ENCODE results near the gene ARPC5.

ARPC5 gene

DNA sequence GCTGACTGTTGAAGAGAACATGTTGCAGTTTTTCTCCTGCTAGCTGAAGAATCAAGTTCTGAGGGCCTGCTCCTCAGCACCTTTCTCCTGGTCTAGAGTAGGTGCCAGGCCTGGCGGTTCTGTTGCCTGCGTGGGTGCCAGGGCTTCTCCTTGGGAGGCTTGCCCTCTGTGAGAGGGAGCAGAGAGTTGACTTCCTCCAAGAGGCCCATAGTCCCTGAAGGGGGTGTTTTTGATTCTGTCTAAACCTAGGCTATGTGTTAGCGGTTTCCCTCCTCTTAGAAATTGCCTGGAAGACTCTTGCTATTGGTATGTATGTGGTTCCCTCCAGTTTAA is 17.8 kb upstream of the ARPC5 start:
- TF ChIP-seq, protein P1, sequence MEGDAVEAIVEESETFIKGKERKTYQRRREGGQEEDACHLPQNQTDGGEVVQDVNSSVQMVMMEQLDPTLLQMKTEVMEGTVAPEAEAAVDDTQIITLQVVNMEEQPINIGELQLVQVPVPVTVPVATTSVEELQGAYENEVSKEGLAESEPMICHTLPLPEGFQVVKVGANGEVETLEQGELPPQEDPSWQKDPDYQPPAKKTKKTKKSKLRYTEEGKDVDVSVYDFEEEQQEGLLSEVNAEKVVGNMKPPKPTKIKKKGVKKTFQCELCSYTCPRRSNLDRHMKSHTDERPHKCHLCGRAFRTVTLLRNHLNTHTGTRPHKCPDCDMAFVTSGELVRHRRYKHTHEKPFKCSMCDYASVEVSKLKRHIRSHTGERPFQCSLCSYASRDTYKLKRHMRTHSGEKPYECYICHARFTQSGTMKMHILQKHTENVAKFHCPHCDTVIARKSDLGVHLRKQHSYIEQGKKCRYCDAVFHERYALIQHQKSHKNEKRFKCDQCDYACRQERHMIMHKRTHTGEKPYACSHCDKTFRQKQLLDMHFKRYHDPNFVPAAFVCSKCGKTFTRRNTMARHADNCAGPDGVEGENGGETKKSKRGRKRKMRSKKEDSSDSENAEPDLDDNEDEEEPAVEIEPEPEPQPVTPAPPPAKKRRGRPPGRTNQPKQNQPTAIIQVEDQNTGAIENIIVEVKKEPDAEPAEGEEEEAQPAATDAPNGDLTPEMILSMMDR (IDR thresholded peaks at IDR 0.05), result no peak
- Histone ChIP-seq H3K4me1 (ENCODE audit: control insufficient read depth in 1 of 2, insufficient read depth in 1 of 2, low read depth in 1 of 2, low read length in 1 of 2) (peaks cover 44 to 46% of the 10 kb centered on the region in 2 experiments), H3K36me3 (no peaks in the 10 kb centered on the region), H3K27me3 (no peaks in the 10 kb centered on the region), H3K27ac (peak overlapping the region; percentile 81), H3K4me3 (ENCODE audit: low read depth in 1 of 2, low read length in 1 of 2) (no peak overlapping the region), H3K9me3 (no peaks in the 10 kb centered on the region)

DNA sequence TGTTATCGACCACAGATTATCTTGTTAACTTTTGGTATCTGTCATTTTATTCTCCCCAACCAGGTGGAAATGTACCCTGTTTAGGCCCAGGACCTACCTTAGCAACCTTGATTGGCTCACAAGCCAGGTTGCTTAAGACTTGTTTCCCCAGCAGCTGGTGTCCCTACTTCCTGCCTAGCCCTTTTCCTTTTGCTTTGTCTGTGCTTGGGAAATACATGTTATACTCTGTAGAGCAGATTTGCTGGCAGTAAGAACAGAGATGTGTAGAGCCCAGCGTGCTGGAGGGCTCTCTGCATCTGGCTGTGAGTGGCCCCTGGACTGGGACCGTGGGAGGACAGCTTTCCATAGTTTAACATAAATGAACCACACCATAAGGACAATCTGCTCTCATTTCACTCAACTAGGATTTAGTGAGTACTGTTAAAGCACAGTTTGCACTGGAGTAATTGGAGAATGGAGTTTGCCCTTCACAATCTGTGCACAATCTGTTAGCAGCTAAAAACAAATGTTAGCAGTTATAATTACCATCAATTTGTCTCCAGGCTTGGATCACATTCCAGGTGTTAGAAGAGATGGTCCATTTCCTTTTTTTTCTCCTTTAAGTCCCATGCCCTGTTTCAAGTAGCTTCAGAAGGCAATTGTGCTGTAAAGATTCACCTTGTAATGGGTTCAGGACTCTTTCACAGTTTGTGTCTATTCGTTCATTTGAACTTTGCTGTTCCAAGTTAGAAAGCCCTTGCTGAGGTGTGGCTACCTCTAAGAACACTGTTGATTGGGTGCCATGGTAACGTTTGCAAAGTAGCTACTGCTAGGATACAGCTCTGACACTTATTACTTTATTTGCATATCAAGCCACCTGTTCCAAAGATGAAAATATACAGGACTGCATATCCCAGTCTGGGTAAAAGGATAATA is 17.2 kb upstream of the ARPC5 start, which contains the start of gene APOBEC4:
Gene APOBEC4, minus strand, starts transcription at position 770 of the 915 bp plus-strand sequence. CDS start 4,535 bp downstream, outside the sequence.
- TF ChIP-seq, protein P1 (IDR thresholded peaks at IDR 0.05), result no peak
- H3K36me3 ChIP-seq, result no peaks in the 10 kb centered on the region
- no peaks in the 10 kb centered on the region for H3K9me3 ChIP-seq
- H3K27ac ChIP-seq, result peak within 1 kb of the TSS; percentile 81
- peak within 1 kb of the TSS; percentile 13 to 30 for H3K4me3 ChIP-seq (ENCODE audit: low read depth in 1 of 2, low read length in 1 of 2)
- H3K4me1 ChIP-seq (ENCODE audit: control insufficient read depth in 1 of 2, insufficient read depth in 1 of 2, low read depth in 1 of 2, low read length in 1 of 2), result peaks cover 44 to 46% of the 10 kb centered on the region in 2 experiments
- no peaks in the 10 kb centered on the region for H3K27me3 ChIP-seq

DNA sequence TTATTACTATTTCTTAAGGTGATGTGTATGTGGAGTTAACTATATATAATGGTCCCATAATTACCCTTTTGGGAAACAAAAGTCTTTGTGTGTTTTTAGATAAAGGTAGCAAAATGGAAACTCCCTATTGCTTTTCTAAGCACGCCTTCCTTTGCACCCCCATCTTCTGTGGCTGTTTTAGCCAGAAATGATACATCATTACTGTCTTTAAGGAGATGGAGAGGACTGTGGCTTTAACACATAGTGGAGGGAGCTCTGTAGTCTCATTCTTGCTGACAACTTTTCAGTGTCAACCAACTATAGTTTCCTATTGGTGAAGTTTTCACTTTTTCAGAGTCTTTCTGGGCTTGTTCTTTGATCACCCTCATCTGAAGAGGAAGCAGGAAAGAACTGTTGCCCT is 16.5 kb upstream of the ARPC5 start:
- peaks cover 49 to 50% of the 10 kb centered on the region in 2 experiments for H3K4me1 ChIP-seq (ENCODE audit: control insufficient read depth in 1 of 2, insufficient read depth in 1 of 2, low read depth in 1 of 2, low read length in 1 of 2)
- TF ChIP-seq, protein P1 (IDR thresholded peaks at IDR 0.05), result no peak
- H3K27ac ChIP-seq, result peak overlapping the region; percentile 81
- no peaks in the 10 kb centered on the region for H3K27me3 ChIP-seq
- no peaks in the 10 kb centered on the region for H3K9me3 ChIP-seq
- H3K36me3 ChIP-seq, result no peaks in the 10 kb centered on the region
- no peak overlapping the region for H3K4me3 ChIP-seq (ENCODE audit: low read depth in 1 of 2, low read length in 1 of 2)

DNA sequence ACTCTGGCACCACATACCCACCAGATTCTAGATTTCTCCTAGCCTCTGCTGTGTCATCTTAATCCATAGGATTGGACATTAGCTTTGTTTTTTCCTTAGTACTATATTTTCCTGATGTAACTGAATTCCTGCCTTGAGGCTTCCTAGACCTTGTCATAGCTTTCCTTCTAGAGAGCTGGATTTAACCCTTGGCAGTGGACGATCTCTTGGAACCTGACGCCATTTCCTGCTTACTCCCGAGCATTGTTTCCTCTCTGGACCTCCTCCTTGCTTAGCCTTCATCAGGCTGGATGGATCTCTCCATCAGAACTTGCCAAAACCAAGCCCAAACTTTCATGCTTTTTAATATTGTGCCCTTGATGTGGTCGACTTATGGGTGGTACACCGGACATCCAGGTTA is 16.0 kb upstream of the ARPC5 start:
- no peaks in the 10 kb centered on the region for H3K27me3 ChIP-seq
- peaks cover 54 to 55% of the 10 kb centered on the region in 2 experiments for H3K4me1 ChIP-seq (ENCODE audit: control insufficient read depth in 1 of 2, insufficient read depth in 1 of 2, low read depth in 1 of 2, low read length in 1 of 2)
- H3K36me3 ChIP-seq, result no peaks in the 10 kb centered on the region
- peak overlapping the region; percentile 81 for H3K27ac ChIP-seq
- H3K4me3 ChIP-seq (ENCODE audit: low read depth in 1 of 2, low read length in 1 of 2), result no peak overlapping the region
- H3K9me3 ChIP-seq, result no peaks in the 10 kb centered on the region
- TF ChIP-seq, protein P1 (IDR thresholded peaks at IDR 0.05), result no peak

DNA sequence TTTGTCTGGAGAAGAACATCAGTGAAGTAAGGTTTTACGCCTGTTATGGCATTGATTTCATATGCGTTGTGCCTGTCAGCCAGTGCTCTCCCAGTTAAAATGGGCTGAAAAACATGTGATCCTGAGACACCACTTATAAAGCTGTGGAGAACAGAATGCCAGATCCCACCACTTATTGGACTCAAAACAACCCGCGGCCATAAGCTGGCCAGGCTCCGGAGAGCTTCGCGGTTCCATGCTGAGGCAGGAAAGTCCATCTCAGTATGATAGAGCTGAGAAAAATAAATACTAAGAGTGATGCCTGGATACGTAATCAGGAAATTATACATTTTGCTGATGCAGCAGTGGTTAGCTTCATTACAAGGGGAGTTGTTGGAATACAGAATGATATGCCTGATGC is 12.5 kb upstream of the ARPC5 start:
- H3K36me3 ChIP-seq, result no peaks in the 10 kb centered on the region
- no peaks in the 10 kb centered on the region for H3K9me3 ChIP-seq
- H3K27me3 ChIP-seq, result no peaks in the 10 kb centered on the region
- no peak overlapping the region for H3K4me3 ChIP-seq (ENCODE audit: low read depth in 1 of 2, low read length in 1 of 2)
- peaks cover 32 to 36% of the 10 kb centered on the region in 2 experiments for H3K4me1 ChIP-seq (ENCODE audit: control insufficient read depth in 1 of 2, insufficient read depth in 1 of 2, low read depth in 1 of 2, low read length in 1 of 2)
- TF ChIP-seq, protein P1 (IDR thresholded peaks at IDR 0.05), result no peak
- H3K27ac ChIP-seq, result no peak overlapping the region
